HG02610 (cell line): ENCODE results near the gene TRIM60.
A peak's percentile ranks its signal among the peaks of the same experiment; 100 is the strongest.
"Not testable (repeated sequence)": the region's sequence is repeated elsewhere in the genome, so short reads cannot be mapped to it uniquely, and the experiment has no call there.

Experiments used
- ATAC-seq: cut with Tn5 transposase; IDR thresholded peaks from one replicate; pipeline ENCODE4 v1.9.1; 2021; ENCODE audit warnings: mild to moderate bottlenecking, moderate library complexity; ENCODE audit not compliant: unreplicated experiment

TRIM60 gene

GRCh38 chr4:165031436-165032211 is at the start of gene TRIM60:
Gene TRIM60 (plus strand): TSS chr4:165031999. CDS start chr4:165040073, 8,074 bp downstream.
- no peak for ATAC-seq

GRCh38 chr4:164989471-164989870 is 42.3 kb upstream of the TRIM60 start:
- ATAC-seq, result no peak

GRCh38 chr4:164990786-164991185 is 41.0 kb upstream of the TRIM60 start:
- ATAC-seq, result not testable (repeated sequence)

- ATAC-seq, result not testable (repeated sequence)
Observed at GRCh38 chr4:164996123-164996522, 35.7 kb upstream of the TRIM60 start.

- no peak for ATAC-seq
Observed at GRCh38 chr4:164997324-164997723, 34.5 kb upstream of the TRIM60 start.

- ATAC-seq, result no peak
Observed at GRCh38 chr4:164997941-164998340, 33.9 kb upstream of the TRIM60 start.

- not testable (repeated sequence) for ATAC-seq
Observed at GRCh38 chr4:164998526-164999080, 33.2 kb upstream of the TRIM60 start.

- not testable (repeated sequence) for ATAC-seq
Observed at GRCh38 chr4:165001957-165002356, 29.8 kb upstream of the TRIM60 start.

- ATAC-seq, result no peak
Observed at GRCh38 chr4:165005352-165005925, 26.4 kb upstream of the TRIM60 start.

GRCh38 chr4:165006456-165006855 is 25.3 kb upstream of the TRIM60 start:
- no peak for ATAC-seq

GRCh38 chr4:165006886-165007285 is 24.9 kb upstream of the TRIM60 start:
- ATAC-seq, result no peak

GRCh38 chr4:165009493-165010227 is 22.1 kb upstream of the TRIM60 start:
- ATAC-seq, result peak; percentile 95

- no peak for ATAC-seq
Observed at GRCh38 chr4:165010487-165010886, 21.3 kb upstream of the TRIM60 start.

- ATAC-seq, result no peak
Observed at GRCh38 chr4:165010991-165011390, 20.8 kb upstream of the TRIM60 start.

GRCh38 chr4:165011403-165011802 is 20.4 kb upstream of the TRIM60 start:
- no peak for ATAC-seq

GRCh38 chr4:165013691-165014090 is 18.1 kb upstream of the TRIM60 start:
- no peak for ATAC-seq

- ATAC-seq, result no peak
Observed at GRCh38 chr4:165016971-165017370, 14.8 kb upstream of the TRIM60 start.

GRCh38 chr4:165019995-165020394 is 11.8 kb upstream of the TRIM60 start:
- not testable (repeated sequence) for ATAC-seq

GRCh38 chr4:165025782-165026181 is 6.0 kb upstream of the TRIM60 start:
- not testable (repeated sequence) for ATAC-seq

GRCh38 chr4:165027762-165028402 is 3.9 kb upstream of the TRIM60 start:
- no peak for ATAC-seq

- ATAC-seq, result no peak
Observed at GRCh38 chr4:165048170-165048569, 16.4 kb downstream of the TRIM60 start.
